Ecto neural progenitor cell (in vitro differentiated cells): ENCODE measurements around the gene IGLON5.

Experiments
- DNase-seq: peaks from one replicate; pipeline ENCODE4 v3.0.0-alpha.2; 2018; ENCODE audit warnings: low spot score

IGLON5 gene

DNA sequence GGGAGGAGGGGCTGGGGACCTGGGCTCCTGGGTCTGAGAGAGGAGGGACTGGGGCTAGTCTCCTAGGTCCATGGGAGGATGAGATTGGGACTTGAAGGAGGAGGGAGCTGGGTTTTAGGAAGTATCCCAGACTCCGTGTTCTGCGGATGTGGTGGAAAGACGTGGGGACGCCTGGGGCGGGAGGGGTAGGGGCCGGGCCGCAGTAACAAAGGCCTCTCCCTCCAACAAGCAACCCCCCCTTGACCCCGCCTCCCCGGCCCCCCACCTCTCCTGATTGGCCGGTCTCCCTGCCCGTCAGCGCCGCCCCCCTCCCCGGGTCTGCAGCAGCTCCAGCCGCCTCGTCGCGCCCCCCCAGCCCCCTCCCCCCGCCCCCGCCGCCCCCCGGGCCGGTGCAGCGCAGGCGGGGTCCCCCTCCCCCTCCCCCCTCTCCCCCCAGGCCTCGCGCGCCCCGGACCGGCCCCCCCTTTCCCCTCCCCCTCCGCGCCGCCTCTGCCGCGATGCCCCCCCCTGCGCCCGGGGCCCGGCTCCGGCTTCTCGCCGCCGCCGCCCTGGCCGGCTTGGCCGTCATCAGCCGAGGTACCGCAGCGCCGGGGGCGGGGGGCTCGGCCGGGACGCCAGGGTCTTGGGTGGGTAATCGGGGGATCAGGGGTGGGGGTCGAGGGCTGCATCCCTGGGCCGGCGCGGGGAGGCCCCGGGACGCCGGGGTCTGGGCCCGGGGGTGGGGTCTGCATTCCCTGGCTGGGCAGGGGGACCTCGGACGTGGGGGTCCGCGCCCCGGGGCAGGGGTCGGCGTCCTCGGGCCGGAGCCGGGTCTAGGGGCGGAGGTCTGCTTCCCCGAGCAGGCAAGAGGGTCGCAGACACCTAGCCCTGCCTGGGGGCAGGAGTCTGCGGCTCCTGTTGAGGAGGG lies at the start of gene IGLON5:
IGLON5 (plus strand) TSS at position 294 of the 907 bp plus-strand sequence; CDS start at position 498, 204 bp downstream.
- DNase-seq: peak; percentile 76

DNA sequence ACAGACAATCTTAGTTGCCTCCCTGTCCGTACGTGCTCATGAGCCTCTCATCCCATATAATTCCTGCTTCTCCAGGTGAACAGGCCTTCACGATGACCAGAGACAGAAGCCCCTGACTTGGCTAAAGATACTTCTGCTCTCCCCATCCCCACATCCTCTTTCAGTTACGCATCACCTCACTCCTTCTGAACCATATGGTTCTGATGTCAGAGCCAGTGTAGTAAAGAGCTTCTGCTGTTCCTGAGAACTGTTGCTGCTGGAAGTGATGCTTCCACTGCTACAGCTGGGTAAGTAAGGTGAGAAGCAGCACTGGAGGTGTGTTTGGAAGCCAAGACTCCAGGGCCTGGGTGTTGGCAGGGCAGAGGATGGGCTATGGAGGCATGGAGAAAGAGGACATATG lies 47.6 kb upstream of the IGLON5 start:
- DNase-seq: no peak

DNA sequence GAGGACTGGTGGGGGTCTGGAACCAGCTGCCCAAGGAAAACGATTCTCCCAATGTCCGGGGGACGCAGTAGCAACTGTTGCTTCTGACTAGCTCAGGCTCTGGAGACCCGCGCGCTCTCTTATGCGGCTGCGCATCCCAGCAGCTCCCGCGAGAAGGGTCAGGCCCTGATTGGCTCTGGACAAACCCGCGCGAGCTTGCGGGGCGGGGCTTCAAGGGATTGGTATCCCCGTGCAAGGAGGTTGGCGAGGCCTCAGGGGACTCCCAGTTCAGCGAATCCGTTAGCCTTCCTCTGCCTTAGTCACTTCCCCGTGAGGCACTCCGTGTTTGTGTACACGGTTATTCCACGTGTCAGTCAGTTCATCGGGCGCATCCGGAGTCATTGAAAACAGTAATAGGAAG lies 40.4 kb upstream of the IGLON5 start:
- DNase-seq: no peak

DNA sequence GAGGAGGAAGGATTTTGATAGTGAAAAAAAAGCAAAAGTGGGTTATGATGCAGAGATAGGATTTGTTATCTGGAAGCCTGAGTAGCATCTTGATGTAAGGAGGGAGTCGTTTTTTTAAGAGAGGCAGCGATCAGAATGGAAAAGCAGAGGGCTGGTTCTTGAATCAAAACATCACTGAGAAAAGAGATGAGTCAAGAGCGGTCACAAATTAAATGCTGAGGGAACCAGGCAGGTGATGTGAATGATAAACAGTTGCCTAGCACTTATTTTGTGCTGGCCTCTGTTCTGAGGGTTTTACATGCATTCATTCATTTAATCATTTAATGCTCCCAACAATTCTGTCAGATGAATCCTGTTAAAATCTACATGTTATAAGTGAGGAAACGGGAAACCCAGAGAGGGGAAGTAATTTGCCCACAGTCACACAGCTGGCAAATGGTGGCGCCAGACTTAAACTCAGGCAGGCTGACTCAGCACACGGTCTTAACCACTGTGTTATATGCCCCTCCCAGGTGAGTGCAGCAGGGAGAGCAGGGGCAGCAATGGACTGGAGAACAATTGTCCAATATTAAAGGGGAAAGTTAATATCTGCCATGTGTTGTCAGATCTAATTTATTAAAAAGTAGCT lies 39.1 kb upstream of the IGLON5 start:
- DNase-seq: no peak

DNA sequence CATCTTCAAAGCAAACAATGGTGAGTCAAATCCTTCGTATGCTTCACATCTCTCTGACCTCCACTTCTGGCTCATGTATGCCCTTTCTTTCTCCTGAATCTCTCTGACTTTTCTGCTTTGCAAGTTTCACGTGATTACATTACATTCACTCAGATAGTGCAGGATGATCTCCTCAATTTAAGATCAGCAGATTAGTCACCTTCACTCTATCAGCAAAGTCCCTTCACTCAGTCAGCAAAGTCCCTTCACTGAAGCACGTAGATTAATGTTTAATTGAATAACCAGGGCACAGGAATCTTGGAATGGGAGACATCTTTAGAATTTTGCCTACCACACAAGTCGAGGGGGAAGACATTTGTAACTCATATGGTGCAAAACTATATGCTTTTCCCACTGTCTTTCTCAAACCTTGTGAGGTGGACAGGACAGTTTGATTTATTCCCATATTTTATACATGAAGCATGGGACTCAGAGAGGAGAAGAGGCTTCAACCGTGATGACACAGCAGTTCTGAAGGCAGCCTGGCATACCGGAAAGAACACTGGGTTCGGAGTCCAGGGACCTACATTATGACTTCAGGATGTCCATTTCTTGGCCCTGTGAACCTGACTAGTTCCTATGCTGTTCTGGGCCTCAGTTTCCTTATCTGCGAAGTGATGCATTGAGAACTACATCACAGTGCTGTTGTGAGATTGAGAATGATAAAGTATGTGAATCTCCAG lies 37.2 kb upstream of the IGLON5 start:
- DNase-seq: no peak

DNA sequence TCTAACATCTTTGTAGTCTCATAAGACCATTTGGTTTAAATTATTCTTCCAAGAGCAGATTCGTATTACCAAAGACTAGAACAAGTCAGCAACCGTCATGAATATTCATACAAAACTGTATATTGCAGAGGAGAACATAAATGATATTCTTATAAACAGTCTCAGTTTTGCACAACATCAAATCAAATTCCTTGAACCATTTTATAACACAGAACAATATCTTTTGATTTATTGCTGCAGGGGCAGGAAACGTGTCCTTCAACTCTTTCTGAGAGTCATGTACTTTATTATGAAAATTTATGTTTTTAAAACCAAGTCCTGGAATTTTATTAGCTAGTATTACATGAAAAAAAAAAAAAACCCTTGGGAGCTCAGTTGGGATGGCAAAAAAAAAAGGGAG lies 34.3 kb upstream of the IGLON5 start:
- DNase-seq: no peak

DNA sequence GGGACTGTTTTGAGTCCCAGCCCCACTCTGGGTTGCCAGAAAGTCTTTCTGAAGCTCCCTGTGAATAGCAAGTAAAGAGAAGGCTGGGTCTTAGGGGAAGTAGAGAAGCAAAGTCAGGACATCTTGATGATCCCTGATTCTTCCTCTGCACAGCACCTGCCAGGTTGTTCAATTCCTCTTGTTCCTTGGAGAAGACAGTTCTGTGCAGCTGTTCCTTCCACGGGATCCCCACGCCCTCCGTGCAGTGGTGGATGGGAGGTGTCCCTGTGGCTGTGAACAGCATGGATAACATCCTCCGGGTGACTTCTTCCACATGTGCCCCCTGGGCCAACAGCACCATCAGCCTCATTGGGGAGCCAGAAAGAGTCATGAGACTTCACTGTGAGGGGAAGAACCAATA lies 29.1 kb upstream of the IGLON5 start:
- no peak for DNase-seq

DNA sequence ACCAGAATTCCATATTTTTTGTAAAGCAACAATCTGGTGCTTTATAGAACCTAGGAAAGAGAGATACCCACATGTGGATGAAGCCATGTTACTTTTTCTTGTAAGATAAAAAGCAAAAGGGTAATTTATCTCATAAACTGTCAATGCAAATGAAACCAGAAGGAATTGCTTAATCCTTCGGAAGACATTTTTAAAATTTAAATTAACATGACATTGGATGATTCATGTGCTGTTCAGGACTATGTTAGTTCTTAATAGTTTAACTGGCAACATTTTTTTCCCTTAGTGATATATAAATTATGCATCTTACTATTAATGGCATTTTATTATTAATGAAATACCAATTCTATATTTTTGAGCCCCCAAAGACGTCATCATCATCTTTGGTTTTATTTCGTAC lies 25.8 kb upstream of the IGLON5 start:
- DNase-seq: no peak

DNA sequence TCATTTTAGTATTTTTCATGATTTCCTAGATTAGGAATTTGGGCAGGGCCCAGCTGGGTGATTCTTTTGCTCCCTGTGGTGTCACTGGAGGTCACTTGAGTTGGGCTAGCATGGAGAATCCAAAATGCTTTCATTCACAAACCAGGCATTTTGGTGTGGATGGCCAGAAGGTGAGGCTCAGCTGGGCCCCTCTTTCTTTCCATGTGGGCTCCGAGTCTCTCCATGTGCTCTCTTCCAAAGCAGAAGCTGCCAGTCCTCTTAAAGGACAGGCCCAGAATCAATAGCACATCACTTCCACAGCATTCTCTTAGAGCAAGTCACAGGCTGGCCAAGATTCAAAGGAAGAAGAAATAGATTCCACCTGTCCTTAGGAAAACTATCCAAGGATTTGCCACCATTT lies 21.8 kb upstream of the IGLON5 start:
- no peak for DNase-seq

DNA sequence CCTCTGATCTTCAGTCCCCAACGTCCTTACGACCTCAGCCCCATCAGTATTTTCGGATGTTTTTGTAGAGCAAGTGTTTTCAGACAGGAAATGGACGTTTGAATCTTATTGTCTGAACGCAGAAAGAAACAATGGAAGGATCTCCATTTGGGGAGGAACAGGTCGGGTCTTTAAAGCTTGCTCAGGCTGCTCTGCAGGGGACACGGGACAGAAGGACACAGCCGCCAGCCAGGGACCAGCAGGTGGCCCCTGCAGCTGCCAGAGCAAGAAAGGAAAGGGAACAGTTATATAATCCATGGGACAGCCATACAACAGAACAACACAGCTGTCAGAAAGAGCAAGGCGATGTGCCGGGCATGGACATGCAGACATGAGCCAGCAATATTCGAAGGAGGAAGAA lies 18.5 kb upstream of the IGLON5 start:
- DNase-seq: no peak

DNA sequence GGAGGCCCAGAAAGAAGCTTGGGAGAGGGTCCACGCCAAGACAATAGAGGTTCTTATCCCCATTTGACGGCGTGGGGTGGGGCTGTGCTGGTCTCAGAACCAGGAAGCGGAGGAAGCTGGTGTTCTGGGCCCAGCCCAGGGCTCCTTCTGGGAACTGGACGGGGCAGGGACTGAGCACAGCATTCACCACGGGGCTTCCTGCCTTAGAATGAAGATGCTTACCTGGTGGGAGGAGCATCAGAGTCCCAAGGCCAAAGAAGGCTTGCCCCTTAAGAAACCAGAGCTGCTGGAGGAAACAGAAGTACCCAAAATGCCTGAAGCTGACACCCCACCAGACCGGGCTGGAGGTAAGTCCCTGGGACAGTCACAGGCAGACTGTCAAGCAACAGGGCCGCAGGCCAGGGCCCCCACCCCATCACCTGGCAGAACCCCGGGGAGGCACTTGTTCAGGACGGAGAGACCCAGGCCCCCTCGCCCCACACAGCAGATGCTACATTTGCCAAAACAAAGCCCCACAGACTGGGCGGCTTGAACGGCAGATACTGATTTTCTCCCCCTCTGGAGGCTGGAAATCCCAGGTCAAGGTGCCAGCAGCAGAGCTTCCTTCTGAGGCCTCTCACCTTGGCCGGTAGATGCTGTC lies 17.8 kb upstream of the IGLON5 start:
- no peak for DNase-seq

DNA sequence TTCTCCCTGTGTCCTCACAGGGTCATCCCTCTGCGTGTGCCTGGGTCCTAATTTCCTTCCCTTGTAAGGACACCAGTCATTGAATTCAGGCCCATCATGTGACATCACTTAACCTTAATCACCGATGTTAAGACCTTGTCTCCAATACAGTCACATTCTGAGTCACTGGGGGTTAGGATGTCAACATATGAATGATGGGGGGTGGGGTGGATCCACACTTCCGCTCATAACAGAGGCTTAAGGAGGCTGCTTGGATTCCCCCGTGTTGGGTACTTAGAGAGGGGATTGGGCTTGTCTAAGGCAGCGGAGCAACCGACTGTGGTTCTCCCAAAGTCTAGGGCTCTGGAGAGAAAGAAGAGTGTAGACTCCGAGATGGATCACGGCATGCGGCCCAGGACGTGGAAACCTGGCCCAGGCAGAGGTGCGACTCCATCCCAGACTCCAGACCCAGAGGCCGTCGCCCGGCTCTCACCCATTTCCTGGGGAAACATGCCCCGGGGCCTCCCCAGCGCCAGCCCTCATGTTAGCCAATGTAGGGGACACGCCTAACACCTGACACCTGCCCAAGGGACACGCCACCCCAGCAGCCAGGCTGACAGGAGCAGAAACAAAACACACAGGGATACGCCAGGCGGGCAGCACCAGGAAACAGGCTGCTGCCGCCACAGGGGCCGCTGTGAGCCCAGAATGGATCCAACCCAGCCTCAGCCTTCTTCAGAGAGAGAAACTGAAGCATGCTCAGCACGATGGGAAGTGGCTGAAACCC lies 17.1 kb upstream of the IGLON5 start:
- DNase-seq: no peak

DNA sequence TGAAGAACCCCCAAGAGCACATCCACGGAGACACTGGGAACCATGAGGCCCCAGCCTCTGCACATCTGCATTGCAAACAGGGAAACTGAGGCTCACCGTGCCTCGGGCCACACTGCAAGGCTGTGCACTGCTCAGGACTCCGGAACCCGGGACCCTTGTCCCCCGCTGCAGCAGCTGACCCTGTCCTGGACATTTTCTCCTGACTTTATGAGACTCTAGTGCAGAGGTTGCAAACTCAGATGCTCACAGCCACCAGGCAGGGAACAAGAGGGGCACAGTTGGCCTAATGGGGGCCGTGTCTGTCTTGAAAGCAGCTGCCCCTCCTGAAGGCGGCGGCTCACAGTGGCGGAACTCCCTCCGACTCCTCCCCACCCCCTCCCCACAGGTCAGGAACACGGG lies 16.5 kb upstream of the IGLON5 start:
- DNase-seq: no peak

DNA sequence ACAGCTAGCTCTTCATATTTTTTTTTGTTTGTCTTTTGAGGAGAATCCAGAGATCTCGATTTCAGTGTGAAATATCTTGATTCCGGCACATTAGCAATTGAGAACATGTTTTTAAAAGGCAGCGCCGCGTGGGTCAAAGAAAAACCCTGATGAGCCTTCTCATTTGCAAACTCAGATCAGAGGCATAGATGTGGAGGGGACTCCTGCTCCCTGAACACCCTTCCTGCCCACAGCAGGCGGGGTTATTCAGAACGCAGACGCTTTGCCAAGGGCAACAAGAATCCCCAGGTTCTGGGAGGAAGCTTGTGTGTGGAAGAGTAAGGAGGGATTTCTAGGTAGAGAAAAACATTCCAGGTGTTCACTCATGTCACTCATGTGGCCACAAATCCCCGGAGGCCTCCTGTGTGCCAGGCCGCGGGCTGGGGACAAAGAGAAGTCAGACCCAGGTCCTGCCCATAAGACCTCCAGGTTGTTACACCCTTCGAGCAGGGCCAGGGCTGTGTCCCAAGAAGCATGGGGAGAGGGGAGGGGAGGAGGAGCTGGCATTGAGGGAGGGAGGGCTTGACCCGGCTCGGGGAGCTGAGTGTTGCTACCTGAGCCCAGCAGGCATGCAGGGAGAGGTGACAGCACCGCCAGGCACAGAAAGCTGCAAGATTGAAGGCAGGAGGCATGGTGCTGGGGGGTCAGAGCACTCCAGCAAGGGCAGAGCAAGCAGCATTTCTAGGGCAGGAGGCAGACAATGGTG lies 15.9 kb upstream of the IGLON5 start:
- DNase-seq: no peak

DNA sequence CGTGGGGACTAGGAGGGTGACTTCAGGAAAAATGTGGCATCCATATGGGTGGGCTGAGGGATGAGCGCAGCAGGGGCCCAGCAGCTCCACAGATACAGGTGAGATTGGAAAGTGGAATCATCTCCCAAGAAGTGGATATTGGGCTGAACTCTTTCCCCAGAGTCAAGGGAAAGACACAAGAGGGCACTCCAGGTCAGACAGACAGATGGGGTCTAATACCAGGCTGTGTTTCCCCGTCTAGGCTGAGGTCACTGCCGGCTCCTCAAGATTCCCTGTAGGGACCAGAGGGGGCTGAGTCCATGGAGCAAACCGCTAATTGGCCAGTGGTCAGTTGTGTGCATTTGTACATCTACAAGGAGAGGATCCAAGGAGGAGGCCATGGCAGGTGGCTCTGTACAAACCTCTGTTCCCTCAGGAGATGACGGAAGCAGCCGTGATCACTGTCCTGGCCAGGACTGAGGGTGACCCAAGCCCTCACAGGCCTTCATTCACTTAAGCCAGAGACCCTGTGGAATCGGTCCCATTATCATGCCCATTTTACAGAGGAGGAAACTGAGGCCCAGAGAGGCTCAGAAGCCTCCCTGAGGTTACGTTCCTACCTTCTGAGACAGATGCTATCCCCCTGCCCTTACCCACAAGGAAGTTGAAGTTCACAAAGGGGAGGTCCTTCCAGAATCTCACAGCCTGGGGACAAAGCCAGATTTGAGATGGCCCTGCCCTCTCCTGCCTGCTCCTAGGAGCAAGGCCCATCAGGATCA lies 14.9 kb upstream of the IGLON5 start:
- no peak for DNase-seq

DNA sequence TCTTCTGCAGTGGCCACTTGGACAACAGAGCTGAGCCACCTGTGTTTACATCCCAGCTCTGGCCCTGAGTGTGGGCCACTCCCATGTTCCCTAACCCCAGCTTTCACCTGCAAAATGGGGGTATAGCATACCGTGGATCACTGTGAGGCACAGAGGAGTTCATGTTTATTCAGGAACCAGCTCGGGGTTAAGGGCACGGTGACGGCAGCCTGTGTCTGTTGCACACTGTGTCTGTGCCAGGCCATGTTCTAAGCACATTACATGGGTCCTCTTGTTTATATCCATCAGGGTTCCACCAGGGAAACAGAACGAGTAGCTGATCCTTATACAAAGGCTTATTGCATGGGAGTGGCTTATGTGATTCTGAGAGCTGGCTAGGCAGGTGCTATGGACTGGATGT lies 14.0 kb upstream of the IGLON5 start:
- DNase-seq: no peak

DNA sequence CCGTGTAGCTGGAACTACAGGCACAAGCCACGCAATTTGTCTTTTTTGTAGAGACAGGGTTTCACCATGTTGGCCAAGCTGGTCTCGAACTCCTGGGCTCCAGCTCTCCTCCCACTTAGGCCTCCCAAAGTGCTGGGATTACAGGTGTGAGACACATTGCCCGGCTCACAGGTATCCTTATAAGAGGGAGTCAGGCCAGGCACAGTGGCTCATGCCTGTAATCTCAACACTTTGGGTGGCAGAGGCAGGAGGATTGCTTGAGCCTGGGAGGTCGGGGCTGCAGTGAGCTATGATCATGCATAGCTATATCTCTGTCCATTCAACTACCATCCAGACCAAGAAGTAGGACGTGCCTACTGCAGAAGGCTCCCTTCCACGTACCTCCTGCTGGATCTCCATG lies 10.2 kb upstream of the IGLON5 start:
- no peak for DNase-seq

DNA sequence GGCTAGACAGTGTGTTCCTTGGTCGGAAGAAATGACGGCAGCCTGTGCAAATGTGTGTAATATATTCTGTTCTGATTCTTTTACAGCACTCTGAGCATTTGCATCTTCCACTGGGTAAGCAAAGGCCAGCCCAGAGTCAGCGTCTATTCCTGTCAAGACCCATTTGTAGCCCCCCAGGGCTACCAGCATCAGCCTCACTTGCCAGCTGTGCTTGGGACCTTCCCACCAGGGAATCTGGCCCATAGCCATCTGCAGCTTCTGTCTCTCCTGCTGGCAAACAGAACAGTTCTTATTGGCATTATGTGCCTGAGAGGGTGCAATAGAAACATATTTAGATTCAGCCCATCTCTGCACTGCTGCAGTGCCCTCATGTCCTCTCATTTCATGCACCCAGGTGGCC lies 6.0 kb upstream of the IGLON5 start:
- no peak for DNase-seq

DNA sequence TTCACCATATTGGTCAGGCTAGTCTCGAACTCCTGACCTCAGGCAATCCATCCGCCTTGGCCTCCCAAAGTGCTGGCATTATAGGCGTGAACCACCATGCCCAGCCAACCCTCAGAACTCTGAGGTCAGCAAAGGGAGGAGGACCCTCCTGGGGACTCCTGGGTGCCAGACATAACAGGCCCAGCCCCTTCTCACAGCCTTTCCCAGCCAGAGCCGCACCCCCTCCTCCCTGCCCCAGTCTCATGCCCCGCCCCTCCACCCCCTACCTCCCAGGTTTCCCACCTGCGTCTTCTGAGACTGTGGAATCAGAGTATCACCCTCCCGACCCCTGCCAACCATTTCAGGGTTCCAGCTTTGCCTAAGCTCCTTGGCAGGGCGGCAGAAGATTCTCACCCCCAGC lies 5.2 kb downstream of the IGLON5 start:
- DNase-seq: no peak

DNA sequence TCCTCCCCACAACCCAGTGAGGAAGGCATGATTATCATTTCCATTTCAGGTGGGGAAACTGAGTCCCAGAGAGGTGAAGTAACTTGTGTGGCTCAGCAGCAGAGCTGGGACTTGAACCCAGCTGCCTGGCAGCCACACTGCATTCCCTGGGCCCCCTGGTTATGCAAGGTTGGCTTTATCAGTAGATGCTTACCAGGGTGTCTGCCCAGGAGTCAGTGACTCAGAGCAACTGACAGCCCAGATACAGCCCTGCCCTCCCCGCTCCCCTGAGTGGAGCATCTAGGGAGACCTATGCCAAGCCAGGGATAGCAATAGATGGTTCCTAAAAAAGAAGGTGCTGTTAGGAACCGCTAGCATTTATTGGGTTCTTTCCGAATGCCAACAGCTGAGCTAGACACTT lies 5.9 kb downstream of the IGLON5 start:
- DNase-seq: no peak
